SK-N-SH treated with all-trans-retinoic acid at 6 μM for 48 hours (cell line): Measurements from ENCODE around the gene ZG16.

ENCODE experiments used
- ATAC-seq: fragments of 200-7000 bp; cut with Tn5 transposase; 3 replicates; pipeline ENCODE4 v1.9.1; 2020; ENCODE audit warnings: mild to moderate bottlenecking, moderate library complexity
- ARNTL ChIP-seq: fragments of 450-650 bp; formaldehyde crosslinking; IDR thresholded peaks from 2 replicates; pipeline ENCODE4 v1.5.0; 2020; ENCODE audit warnings: low read depth, mild to moderate bottlenecking, moderate library complexity, borderline replicate concordance
- BACH2 ChIP-seq: fragments of 250-450 bp; sonication (Bioruptor Pico); IDR thresholded peaks from 2 replicates; pipeline ENCODE4 v1.9.0; 2021; ENCODE audit warnings: mild to moderate bottlenecking, borderline replicate concordance
- CSDC2 ChIP-seq: fragments of 250-450 bp; sonication (Bioruptor Pico); IDR thresholded peaks from 2 replicates; pipeline ENCODE4 v1.5.0; 2020; ENCODE audit warnings: mild to moderate bottlenecking, moderate library complexity
- ESRRG ChIP-seq: fragments of 250-450 bp; sonication (Bioruptor Pico); IDR thresholded peaks from 2 replicates; pipeline ENCODE4 v1.6.1; 2021; ENCODE audit warnings: mild to moderate bottlenecking
- POU6F1 ChIP-seq: fragments of 250-450 bp; sonication (Bioruptor Pico); IDR thresholded peaks from 2 replicates; pipeline ENCODE4 v1.8.0; 2021; ENCODE audit warnings: low read depth, mild to moderate bottlenecking, moderate library complexity, borderline replicate concordance
- PPARA ChIP-seq: fragments of 250-450 bp; sonication (Bioruptor Pico); IDR thresholded peaks from 2 replicates; pipeline ENCODE4 v1.5.0; 2020; ENCODE audit warnings: mild to moderate bottlenecking, borderline replicate concordance
- SNAI2 ChIP-seq: fragments of 250-450 bp; sonication (Bioruptor Pico); IDR thresholded peaks from 2 replicates; pipeline ENCODE4 v1.5.0; 2020; ENCODE audit warnings: mild to moderate bottlenecking, moderate library complexity
- TCF4 ChIP-seq: fragments of 250-450 bp; sonication (Bioruptor Pico); IDR thresholded peaks from 2 replicates; pipeline ENCODE4 v1.8.0; 2021; ENCODE audit warnings: mild to moderate bottlenecking, moderate library complexity, borderline replicate concordance
- TOX ChIP-seq: fragments of 250-450 bp; sonication (Bioruptor Pico); IDR thresholded peaks from 2 replicates; pipeline ENCODE4 v1.8.0; 2021; ENCODE audit warnings: mild to moderate bottlenecking, moderate library complexity, borderline replicate concordance
- ZFP30 ChIP-seq: fragments of 450-650 bp; formaldehyde crosslinking; IDR thresholded peaks from 2 replicates; pipeline ENCODE4 v1.5.0; 2022; ENCODE audit warnings: mild to moderate bottlenecking, moderate library complexity
- ZNF8 ChIP-seq: fragments of 450-650 bp; formaldehyde crosslinking; IDR thresholded peaks from 2 replicates; pipeline ENCODE4 v1.5.0; 2020; ENCODE audit warnings: mild to moderate bottlenecking, moderate library complexity
- TF ChIP-seq, protein P1 (sequence below): fragments of 250-450 bp; sonication (Bioruptor Pico); IDR thresholded peaks from 2 replicates; pipeline ENCODE4 v1.5.1; 2021; ENCODE audit warnings: mild to moderate bottlenecking, moderate library complexity
- TF ChIP-seq, protein P2 (sequence below): fragments of 250-450 bp; sonication (Bioruptor Pico); IDR thresholded peaks from 2 replicates; pipeline ENCODE4 v1.5.0; 2020; ENCODE audit warnings: mild to moderate bottlenecking, moderate library complexity
- TF ChIP-seq, protein P3 (sequence below): fragments of 250-450 bp; sonication (Bioruptor Pico); IDR thresholded peaks from 2 replicates; pipeline ENCODE4 v1.5.1; 2020; ENCODE audit warnings: low read depth, mild to moderate bottlenecking, moderate library complexity
- TF ChIP-seq, protein P4 (sequence below): fragments of 250-450 bp; sonication (Bioruptor Pico); IDR thresholded peaks from 2 replicates; pipeline ENCODE4 v1.8.0; 2020; ENCODE audit warnings: mild to moderate bottlenecking, moderate library complexity, borderline replicate concordance

Gene ZG16

DNA sequence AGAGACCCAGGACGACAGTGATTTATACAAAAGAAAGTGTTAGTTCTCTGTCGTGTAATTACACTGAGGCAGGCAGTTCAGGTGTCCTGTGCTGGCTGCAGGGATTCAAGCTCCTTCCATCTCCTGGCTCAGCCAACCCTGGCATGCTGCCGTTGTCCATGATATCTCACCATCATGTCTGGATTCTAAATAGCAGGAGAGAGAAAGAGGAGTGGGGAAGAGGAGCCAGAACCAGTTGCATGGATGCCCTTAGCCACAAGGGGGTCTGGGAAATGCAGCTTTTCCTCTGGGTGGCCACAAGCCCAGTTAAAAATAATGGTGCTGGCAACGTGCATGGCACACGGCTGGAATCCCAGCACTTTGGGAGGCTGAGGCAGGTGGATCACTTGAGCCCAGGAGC lies 41.9 kb upstream of the ZG16 start:
- TF ChIP-seq CSDC2 (CRISPR knock-in tag) (no peak), POU6F1 (CRISPR knock-in tag) (no peak), TOX (CRISPR knock-in tag) (no peak), ARNTL (CRISPR knock-in tag) (no peak), PPARA (CRISPR knock-in tag) (no peak), ZNF8 (CRISPR knock-in tag) (no peak), SNAI2 (CRISPR knock-in tag) (no peak), BACH2 (CRISPR knock-in tag) (no peak), TCF4 (CRISPR knock-in tag) (no peak), ZFP30 (no peak), ESRRG (CRISPR knock-in tag) (no peak)
- TF ChIP-seq, protein P1, sequence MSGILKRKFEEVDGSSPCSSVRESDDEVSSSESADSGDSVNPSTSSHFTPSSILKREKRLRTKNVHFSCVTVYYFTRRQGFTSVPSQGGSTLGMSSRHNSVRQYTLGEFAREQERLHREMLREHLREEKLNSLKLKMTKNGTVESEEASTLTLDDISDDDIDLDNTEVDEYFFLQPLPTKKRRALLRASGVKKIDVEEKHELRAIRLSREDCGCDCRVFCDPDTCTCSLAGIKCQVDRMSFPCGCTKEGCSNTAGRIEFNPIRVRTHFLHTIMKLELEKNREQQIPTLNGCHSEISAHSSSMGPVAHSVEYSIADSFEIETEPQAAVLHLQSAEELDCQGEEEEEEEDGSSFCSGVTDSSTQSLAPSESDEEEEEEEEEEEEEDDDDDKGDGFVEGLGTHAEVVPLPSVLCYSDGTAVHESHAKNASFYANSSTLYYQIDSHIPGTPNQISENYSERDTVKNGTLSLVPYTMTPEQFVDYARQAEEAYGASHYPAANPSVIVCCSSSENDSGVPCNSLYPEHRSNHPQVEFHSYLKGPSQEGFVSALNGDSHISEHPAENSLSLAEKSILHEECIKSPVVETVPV (CRISPR knock-in tag) = no peak
- TF ChIP-seq, protein P2, sequence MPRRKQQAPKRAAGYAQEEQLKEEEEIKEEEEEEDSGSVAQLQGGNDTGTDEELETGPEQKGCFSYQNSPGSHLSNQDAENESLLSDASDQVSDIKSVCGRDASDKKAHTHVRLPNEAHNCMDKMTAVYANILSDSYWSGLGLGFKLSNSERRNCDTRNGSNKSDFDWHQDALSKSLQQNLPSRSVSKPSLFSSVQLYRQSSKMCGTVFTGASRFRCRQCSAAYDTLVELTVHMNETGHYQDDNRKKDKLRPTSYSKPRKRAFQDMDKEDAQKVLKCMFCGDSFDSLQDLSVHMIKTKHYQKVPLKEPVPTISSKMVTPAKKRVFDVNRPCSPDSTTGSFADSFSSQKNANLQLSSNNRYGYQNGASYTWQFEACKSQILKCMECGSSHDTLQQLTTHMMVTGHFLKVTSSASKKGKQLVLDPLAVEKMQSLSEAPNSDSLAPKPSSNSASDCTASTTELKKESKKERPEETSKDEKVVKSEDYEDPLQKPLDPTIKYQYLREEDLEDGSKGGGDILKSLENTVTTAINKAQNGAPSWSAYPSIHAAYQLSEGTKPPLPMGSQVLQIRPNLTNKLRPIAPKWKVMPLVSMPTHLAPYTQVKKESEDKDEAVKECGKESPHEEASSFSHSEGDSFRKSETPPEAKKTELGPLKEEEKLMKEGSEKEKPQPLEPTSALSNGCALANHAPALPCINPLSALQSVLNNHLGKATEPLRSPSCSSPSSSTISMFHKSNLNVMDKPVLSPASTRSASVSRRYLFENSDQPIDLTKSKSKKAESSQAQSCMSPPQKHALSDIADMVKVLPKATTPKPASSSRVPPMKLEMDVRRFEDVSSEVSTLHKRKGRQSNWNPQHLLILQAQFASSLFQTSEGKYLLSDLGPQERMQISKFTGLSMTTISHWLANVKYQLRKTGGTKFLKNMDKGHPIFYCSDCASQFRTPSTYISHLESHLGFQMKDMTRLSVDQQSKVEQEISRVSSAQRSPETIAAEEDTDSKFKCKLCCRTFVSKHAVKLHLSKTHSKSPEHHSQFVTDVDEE = no peak
- TF ChIP-seq, protein P3, sequence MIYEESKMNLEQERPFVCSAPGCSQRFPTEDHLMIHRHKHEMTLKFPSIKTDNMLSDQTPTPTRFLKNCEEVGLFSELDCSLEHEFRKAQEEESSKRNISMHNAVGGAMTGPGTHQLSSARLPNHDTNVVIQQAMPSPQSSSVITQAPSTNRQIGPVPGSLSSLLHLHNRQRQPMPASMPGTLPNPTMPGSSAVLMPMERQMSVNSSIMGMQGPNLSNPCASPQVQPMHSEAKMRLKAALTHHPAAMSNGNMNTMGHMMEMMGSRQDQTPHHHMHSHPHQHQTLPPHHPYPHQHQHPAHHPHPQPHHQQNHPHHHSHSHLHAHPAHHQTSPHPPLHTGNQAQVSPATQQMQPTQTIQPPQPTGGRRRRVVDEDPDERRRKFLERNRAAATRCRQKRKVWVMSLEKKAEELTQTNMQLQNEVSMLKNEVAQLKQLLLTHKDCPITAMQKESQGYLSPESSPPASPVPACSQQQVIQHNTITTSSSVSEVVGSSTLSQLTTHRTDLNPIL (CRISPR knock-in tag) = no peak
- TF ChIP-seq, protein P4, sequence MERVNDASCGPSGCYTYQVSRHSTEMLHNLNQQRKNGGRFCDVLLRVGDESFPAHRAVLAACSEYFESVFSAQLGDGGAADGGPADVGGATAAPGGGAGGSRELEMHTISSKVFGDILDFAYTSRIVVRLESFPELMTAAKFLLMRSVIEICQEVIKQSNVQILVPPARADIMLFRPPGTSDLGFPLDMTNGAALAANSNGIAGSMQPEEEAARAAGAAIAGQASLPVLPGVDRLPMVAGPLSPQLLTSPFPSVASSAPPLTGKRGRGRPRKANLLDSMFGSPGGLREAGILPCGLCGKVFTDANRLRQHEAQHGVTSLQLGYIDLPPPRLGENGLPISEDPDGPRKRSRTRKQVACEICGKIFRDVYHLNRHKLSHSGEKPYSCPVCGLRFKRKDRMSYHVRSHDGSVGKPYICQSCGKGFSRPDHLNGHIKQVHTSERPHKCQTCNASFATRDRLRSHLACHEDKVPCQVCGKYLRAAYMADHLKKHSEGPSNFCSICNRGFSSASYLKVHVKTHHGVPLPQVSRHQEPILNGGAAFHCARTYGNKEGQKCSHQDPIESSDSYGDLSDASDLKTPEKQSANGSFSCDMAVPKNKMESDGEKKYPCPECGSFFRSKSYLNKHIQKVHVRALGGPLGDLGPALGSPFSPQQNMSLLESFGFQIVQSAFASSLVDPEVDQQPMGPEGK = no peak
- ATAC-seq = no peak

GRCh38 chr16:29736764-29737163 lies 41.3 kb upstream of the ZG16 start:
- ATAC-seq = no peak
- TF ChIP-seq, protein P4 = no peak
- TF ChIP-seq ARNTL (CRISPR knock-in tag) = no peak
- TF ChIP-seq, protein P2 = no peak
